DMS114 treated with DMSO at 0.1 percent for 48 hours (cell line): Measurements from ENCODE around the gene PPARG.
"Not testable (repeated sequence)": the region's sequence is repeated elsewhere in the genome, so short reads cannot be mapped to it uniquely, and the experiment has no call there.

Experiments
- DNase-seq: peaks from one replicate; lab custom pipeline; 2025; ENCODE audit not compliant: unreplicated experiment; lab: John Stamatoyannopoulos, UW

PPARG gene

GRCh38 chr3:12440927-12441714, 152.3 kb downstream of the PPARG start:
- DNase-seq = no peak

GRCh38 chr3:12442654-12443501, 154.0 kb downstream of the PPARG start:
- no peak for DNase-seq

- DNase-seq = no peak
Measured at GRCh38 chr3:12443781-12444522, 155.1 kb downstream of the PPARG start.

- DNase-seq = no peak
Measured at GRCh38 chr3:12444582-12445471, 156.0 kb downstream of the PPARG start.

- no peak for DNase-seq
Measured at GRCh38 chr3:12445523-12446240, 156.8 kb downstream of the PPARG start.

GRCh38 chr3:12446298-12446697, 157.4 kb downstream of the PPARG start:
- DNase-seq = no peak

GRCh38 chr3:12447075-12447474, 158.2 kb downstream of the PPARG start:
- DNase-seq = no peak

GRCh38 chr3:12448404-12449202, 159.7 kb downstream of the PPARG start:
- DNase-seq = not testable (repeated sequence)

GRCh38 chr3:12449889-12450682, 161.2 kb downstream of the PPARG start:
- DNase-seq = no peak

- no peak for DNase-seq
Measured at GRCh38 chr3:12451481-12451880, 162.6 kb downstream of the PPARG start.

GRCh38 chr3:12451960-12452359, 163.1 kb downstream of the PPARG start:
- DNase-seq = no peak

- no peak for DNase-seq
Measured at GRCh38 chr3:12452361-12453330, 163.8 kb downstream of the PPARG start.

- no peak for DNase-seq
Measured at GRCh38 chr3:12454076-12454815, 165.4 kb downstream of the PPARG start.

- DNase-seq = no peak
Measured at GRCh38 chr3:12454816-12455121, 165.9 kb downstream of the PPARG start.

- DNase-seq = no peak
Measured at GRCh38 chr3:12455740-12456139, 166.9 kb downstream of the PPARG start.

- DNase-seq = no peak
Measured at GRCh38 chr3:12456441-12456840, 167.6 kb downstream of the PPARG start.

- not testable (repeated sequence) for DNase-seq
Measured at GRCh38 chr3:12457380-12457779, 168.5 kb downstream of the PPARG start.
